GM21423 (cell line): Measurements from ENCODE around the gene DNAH2.

Experiments used
- ATAC-seq: cut with Tn5 transposase; IDR thresholded peaks from one replicate; pipeline ENCODE4 v1.9.1; 2021; ENCODE audit warnings: mild to moderate bottlenecking, moderate library complexity; ENCODE audit not compliant: unreplicated experiment

Gene DNAH2

DNA sequence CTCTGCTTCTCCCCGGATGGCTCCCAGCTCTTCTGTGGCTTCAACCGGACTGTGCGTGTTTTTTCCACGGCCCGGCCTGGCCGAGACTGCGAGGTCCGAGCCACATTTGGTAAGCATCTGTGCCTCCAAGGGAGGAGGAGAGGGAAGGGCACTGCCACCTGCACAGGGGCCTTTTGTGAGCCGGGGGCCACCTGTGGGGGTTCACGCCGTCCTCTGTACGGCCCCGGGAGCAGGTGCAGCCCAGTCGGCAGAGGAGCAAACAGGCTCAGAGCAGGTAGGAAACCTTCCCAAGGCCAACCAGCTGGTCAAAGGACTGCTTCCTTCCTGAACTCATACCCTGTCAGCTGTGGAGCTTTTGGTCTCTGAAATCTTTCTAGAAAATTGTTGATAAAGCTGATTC lies 15.9 kb upstream of the DNAH2 start:
- no peak for ATAC-seq

DNA sequence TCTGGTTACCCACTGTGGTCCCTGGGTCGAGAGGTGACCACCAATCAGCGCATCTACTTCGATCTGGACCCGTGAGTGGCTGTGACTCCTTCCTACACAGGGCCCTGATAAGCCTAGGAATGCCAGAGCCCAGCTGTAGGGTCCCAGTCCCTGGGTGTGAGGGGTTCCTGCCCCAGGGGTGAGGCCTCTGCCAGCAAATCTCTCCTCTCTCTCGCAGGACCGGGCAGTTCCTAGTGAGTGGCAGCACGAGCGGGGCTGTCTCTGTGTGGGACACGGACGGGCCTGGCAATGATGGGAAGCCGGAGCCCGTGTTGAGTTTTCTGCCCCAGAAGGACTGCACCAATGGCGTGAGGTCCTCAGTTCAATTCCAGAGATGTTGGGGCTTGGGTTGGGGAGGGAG lies 14.8 kb upstream of the DNAH2 start:
- ATAC-seq = no peak

DNA sequence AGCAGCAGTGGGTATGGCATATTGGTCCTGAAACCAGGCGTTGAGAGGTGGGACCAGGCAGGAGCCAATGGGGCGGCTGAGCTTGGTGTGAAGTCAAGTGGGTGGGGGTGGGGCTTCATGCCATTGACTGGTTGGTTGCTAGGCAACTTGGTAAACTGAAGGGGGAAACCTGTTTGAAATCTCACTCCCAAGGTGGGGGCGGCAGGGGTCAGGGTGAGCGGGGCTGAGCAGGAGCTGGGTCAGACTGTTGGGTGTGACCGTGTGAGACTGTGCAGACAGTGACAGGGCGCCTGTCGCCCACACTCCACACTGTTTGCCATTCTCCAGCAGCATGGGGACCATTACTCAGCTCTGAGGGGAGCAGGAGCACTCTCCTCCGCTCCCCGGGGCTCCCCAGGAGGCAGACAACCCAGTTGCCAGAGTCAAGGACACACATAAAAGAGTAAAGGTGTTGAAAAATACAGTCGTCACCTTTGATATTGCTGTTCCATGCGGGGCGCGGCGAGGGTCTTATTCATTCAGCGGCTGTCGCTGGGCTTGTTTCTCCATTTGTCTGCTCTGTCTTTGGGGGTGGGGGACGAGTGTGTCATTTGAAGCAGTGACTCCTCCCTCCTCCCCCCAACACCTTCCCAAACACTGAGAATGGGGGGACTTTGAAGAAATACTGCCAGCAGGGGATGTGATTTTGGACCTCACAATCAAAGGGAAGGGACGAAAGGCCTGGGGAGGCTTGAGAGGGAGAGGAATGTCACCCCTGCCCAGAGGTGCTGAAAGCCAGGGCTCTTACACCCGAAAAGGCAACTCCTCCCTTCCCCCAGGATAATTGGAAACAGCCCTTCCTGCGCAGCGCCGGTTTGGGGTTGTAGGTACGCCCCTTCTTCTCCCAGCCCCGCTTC lies 13.7 kb upstream of the DNAH2 start:
- ATAC-seq = no peak

DNA sequence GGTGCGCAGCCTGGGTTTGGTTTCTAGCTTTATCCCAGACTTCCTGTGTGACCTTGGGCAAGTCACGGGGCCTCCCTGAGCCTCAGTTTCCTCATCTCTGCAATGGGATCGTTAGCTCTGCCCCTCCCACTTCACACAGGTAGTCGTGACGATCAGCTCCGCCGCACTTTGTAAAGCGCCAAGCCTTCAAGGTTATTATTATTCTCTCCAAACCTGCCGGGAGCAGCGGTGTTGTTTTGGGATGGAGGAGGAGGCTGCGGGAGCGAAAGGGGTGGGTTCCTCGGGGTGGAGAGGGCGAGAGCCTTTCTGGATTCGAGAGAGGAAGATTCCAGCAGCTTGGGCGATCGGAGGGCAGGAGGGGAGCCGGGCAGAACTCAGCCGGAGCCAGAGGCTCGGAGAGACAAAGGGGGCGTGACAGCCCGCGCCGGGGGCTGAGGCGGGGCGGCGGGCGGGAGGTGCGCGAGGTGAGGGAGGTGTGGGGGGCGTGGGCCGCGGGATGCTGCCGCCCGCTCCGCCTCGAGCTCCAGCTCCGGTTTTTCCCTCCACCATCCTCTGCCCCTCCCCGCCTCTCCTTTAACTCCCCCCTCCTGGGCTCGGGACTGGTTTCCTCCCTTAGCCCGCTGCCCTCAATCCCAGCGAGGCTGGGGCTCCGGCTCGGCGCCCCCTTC lies 12.8 kb upstream of the DNAH2 start, which contains the start of gene EFNB3:
Gene EFNB3, plus strand, starts transcription at position 602 of the 668 bp plus-strand sequence. CDS start 397 bp downstream, outside the sequence.
- ATAC-seq = no peak

DNA sequence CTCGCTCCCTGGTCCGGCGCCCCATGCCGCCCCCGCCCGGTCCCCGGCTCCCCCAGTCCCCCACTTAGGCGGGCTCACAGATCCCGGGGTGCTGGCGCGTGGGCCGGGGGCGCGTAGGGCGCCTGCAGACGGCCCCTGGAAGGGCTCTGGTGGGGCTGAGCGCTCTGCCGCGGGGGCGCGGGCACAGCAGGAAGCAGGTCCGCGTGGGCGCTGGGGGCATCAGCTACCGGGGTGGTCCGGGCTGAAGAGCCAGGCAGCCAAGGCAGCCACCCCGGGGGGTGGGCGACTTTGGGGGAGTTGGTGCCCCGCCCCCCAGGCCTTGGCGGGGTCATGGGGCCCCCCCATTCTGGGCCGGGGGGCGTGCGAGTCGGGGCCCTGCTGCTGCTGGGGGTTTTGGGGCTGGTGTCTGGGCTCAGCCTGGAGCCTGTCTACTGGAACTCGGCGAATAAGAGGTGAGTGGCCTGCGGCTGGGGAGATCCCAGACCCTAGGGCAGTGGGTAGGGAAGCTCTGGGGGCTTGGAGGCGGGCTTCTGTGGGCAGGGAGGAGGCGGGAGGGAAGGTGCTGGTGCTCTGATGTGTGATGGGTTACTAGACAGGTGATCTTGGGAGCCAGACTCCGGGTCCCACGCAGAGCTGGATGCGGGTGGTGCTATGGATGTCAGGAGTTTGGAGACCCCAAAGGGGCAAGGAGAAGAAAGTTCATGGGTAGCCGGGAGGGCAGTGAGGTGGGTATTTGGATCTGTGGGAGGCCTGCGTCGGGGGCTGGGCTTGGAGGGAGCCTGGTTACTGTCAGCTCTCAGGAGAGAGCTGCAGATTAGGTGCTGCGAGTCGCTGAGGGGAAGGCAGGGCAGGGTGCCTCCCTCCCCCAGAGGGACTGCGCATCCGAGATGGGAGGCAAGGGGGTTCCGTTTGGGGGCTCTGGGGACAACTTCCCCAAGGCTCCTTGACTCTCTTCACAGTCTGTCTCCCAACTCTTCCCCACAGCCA lies 12.0 kb upstream of the DNAH2 start:
- no peak for ATAC-seq

DNA sequence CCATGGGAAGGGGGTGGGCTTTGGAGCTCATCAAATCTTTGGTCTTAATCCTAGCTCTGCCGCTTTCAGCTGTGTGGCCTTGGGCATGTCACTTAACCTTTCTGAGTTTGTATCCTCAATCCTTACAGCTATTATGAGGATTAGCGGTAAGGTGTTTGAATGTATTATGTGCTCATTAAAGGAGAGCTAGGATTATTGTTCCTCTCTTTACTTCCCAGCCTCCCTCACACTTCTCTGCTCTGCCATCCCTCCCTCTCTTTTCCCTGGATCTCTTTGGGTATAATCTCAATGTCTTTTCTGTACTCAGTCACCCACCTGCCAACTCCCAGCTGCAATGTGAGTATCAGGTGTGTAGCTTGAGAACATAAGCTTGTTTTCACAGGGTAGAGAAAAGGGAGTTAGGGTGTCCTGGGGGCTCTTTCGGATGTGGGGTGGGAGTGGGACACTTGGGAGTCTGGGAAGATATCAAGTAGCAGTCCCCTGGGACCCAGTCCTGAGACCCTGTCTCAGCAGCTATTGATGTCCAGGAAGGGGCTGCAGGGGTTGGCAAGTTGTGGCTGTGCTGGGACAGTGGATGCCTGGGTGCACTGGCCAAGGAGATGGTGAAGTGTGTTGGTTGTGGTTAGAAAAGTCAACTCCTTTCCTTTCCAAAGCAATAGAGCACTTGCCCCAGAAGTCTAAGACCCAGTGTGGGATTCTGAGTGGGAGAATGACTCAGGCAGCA lies 10.8 kb upstream of the DNAH2 start:
- ATAC-seq = no peak

DNA sequence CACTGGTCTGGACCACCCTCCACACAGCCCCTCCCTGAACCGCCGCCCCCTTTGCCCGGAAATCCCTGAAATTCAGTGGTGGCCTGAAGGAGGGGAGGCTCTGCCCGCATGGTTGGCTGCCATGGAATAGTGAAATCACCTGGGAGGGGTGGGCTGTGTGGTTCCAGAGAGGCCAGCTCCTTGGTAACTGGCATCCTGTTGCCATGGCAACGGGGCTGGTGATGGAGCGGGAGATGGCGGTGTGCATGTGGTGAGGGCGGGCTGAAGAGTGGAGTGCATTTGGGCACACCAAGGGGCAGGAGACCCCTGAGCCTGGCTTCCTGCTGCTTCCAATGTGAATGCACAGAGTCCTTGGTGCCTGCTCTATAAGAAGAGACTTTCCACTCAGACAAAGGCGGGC lies 10.1 kb upstream of the DNAH2 start:
- no peak for ATAC-seq

DNA sequence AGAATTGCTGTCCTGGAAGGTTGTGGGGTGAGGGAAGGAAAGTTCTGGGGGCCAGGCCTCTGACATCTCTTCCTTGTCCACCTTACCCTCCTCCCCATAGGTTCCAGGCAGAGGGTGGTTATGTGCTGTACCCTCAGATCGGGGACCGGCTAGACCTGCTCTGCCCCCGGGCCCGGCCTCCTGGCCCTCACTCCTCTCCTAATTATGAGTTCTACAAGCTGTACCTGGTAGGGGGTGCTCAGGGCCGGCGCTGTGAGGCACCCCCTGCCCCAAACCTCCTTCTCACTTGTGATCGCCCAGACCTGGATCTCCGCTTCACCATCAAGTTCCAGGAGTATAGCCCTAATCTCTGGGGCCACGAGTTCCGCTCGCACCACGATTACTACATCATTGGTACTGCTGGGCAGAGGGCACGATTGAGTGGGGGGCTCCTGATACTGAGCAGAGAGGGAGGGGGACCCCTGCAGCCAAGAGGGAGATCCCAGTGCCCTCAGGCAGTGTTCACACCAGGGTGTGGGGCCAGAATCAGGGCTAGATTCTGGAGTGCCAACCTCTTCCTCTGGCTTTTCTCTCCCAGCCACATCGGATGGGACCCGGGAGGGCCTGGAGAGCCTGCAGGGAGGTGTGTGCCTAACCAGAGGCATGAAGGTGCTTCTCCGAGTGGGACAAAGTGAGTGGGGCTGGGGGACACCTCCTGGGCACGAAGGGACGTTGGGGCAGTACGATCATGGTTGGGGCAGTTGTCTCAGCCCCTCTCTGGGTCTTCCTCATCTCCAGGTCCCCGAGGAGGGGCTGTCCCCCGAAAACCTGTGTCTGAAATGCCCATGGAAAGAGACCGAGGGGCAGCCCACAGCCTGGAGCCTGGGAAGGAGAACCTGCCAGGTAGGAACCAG lies 9.4 kb upstream of the DNAH2 start:
- no peak for ATAC-seq

DNA sequence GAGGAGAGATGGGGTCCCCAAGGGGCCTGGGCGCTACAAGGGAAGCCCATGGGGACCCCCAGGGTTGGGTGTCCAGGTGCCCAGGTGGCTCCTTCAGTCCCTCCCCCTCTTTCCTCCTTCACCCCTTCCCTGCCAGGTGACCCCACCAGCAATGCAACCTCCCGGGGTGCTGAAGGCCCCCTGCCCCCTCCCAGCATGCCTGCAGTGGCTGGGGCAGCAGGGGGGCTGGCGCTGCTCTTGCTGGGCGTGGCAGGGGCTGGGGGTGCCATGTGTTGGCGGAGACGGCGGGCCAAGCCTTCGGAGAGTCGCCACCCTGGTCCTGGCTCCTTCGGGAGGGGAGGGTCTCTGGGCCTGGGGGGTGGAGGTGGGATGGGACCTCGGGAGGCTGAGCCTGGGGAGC lies 8.5 kb upstream of the DNAH2 start:
- ATAC-seq = no peak

DNA sequence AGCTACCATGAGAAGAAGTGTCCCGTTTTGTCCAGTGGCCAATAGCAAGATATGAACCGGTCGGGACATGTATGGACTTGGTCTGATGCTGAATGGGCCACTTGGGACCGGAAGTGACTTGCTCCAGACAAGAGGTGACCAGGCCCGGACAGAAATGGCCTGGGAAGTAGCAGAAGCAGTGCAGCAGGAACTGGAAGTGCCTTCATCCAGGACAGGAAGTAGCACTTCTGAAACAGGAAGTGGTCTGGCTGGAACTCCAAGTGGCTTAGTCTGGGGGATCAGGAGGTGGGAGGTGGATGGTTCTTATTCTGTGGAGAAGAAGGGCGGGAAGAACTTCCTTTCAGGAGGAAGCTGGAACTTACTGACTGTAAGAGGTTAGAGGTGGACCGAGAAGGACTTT lies 7.2 kb upstream of the DNAH2 start:
- no peak for ATAC-seq

DNA sequence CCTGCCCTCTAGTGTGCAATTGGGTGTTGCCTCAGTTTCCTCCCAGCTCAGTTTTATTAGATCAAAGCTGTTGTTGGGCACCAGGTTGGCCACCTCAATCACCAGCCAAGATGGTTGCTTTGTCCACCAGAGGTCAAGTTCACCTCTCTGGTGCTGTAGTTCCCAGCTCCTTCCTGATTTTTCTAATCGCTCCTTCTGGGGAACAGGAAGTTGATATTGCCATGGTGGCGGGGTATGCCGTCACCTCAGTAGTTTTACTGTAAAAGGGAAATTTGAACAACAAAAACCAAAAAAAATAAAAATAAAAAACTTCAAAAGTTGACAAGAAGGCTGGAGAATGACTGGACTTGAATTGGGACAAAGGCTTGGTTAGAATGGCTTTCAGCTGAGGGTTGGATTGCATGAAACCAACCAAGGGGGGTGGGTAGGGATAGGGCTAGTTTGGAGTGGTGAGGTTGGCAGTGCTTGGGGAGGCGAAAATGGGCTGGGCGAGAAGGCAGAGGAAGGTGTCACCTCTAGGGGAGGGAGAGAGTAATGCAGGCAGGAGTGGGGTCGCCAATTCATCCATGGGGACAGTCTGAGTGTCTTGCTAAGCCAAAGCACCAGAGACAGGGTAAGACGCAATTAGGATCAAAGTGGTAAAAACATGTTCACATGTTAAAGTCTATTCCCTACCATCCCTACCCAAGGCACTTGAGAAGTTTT lies 6.3 kb upstream of the DNAH2 start:
- ATAC-seq = no peak

DNA sequence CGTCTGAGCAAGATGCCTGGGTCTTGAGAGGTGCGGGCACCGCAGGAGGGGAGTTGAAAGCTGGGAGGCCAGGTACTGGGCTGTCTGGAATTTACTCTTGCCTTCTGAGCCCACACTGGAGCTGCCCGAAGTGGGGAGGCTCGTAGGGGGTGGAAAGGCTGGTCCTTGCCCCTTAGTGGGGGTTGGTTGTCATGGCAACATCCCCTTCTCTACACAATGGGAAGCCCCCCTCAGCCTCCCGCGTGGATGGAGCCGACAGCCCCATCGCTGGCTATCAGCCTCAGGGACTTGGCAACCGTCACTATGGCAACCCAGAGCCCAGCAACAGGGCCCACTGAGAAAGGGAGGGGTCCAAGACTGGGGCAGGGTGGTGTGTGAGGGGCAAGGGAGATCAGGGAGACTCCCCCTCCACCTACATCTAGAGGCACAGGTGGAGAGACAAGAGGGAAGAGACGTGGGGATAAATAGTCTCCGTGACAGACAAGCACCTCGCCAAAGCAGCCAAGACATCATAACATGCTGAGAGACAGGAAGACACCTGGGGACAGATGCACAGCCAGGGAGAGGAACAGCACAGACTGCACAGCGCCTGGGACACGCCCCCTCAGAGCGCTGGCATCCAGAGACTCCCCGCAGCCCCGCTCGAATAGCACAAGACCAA lies 5.3 kb upstream of the DNAH2 start:
- ATAC-seq = no peak

DNA sequence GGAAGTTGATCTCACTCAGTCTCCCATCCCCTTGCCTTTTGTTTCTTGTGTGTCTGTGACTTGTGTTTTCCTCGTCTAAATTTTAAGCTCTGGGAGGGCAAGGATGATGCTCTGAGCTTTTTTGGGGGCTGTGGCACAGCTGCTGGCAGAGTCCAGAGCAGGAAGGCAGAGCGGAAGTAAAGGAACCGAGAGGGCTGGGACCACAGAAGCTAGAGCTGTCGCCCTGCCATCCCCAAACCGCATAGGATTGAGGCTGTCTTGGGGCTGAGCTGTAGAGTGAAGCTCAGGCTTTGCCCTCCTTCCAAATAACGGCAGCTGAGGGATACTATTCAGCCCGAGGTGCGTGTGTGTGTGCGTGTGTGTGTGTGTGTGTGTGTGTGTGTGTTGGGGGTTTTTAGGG lies 3.8 kb upstream of the DNAH2 start:
- no peak for ATAC-seq

DNA sequence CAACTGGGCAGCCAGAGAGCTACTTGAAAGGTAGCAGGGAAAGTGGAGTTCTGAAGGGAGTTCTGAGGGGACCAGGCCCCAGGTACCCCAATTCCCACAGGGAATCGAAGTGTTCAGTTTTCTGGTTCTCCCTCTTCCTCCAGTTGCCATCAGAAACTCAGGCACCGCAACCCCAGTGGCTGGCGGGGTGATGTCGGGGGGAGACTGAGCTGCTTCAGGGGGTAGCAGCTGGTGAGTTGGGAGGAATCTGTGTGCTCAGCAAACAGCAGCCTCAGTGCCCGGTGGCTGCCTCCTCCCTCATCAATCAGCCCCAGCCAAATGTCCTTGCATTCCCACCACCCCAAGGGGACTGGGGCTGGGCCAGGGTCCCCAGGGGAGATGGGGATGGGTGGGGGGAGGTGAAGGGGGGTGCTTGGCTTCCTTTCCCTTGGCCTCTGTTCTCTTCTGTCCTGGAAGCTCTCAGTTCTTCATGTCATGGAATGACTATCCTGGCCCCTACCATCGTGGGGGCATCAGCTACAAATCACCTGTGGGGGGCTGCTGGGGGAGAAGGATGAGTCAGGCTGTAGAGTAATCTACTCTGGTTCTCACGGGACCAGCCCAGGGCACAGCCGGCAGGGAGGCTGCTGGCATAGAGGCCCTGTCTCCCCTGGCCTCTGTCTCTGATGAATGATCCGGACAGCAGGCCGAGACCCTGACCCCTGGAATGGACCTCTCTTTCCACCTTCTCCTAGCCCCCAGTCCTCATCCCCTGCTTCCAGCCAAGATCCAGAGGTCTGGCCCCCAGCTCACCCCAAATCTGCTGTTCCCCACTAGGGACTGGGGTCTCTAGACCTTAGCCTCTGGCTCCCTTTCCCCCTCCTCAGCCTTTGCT lies 2.6 kb upstream of the DNAH2 start:
- no peak for ATAC-seq

DNA sequence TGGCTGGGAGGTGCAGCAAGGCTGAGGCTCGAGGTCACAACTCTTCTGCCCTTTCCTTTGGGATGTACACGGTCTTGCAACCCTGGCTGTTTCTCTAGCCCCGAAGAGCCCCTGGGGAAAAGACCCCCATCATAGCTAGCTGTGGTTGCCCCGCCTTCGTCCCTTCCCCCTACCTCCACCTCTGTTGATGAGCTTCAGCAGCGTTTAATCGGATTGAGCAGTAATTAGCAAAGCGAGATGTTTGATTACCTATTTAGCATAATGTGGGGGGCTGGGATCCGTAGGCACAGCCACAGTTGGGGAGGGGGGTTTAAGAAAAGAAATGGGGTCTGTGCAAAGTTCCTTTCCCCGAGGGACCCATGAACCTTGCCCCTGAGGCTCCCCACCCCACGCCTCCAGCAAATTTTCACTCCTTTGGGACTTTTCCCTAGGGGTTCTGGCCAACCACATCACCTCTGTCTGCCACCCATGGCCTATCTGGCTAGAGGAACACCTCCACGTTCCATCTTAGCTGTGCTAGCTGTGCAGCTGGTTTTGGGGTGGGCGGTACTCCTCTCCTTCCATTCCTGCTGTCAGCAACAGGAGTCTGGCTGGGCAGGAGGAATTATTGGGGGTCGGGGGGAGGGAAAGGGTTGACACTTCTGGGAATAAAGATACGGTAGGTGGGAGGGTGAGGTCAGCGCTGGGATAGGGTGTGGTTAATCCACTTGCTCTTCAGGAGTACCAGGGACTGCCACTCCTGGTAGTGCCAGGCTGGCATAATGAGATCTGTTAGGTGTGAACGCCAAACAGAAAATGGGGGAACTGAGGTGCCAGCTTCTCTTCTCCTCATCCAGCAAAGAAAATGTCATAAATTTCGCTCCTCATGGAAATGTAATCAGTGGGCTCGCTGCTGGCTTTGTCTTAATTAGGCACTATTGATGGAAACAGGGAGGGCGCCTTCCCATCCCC lies 1.3 kb upstream of the DNAH2 start:
- ATAC-seq = no peak

DNA sequence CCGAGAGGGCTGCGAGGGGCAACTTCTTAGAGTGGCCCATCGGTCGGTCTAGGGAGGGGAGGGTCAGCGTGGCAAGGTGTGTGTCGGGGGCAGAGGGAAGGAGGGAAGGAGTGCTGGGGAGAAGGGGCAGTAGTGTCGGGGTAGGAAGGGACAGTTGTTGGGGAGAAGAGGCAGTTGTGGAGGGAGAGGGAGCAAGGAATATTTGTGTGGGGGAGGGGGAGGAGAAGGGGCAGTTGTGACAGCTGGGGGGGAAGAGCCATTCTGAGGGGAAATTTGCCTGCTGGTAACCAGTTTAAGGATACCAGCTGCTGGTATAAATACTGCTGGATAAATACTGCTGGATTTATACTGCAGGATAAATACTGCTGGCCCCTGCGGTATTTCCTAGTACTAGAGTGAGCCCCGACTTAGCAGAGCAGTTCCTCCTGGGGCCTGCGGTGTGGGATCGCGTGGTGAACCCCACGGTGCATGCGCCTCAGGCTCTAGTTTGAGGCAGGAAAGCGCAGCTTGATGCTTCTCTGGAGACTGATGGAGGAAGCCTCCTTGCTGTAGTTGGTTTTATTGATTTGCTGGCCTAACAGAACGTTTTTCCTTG lies 309 bp downstream of the DNAH2 start:
- ATAC-seq = no peak
